PFSK-1 (cell line): Measurements from ENCODE around the gene ERCC1.

Experiments
- POLR2AphosphoS5 ChIP-seq: IDR thresholded peaks from 2 replicates; pipeline ENCODE4 v1.6.1; 2012; ENCODE audit warnings: low read depth, mild to moderate bottlenecking, control low read depth, low read length, moderate library complexity
- TAF1 ChIP-seq: IDR thresholded peaks from 2 replicates; pipeline ENCODE4 v1.6.1; 2012; ENCODE audit warnings: low read length, control low read depth, borderline replicate concordance; ENCODE audit not compliant: insufficient read depth
- TF ChIP-seq, protein P1 (sequence below), 2 experiments: IDR thresholded peaks; 2 replicates each; pipeline versions ENCODE4 v1.6.1 to v1.8.0; 2011 to 2012; ENCODE audit warnings: low read depth in 2 of 2, low read length in 2 of 2, control low read depth in 1 of 2, inconsistent platforms in 1 of 2, mild to moderate bottlenecking in 1 of 2, moderate library complexity in 1 of 2; ENCODE audit not compliant: insufficient read depth in 1 of 2

GRCh38 chr19:45368737-45369340 lies 54.9 kb downstream of the ERCC1 start:
- TF ChIP-seq POLR2AphosphoS5 (no peak), TAF1 (no peak)
- TF ChIP-seq, protein P1, sequence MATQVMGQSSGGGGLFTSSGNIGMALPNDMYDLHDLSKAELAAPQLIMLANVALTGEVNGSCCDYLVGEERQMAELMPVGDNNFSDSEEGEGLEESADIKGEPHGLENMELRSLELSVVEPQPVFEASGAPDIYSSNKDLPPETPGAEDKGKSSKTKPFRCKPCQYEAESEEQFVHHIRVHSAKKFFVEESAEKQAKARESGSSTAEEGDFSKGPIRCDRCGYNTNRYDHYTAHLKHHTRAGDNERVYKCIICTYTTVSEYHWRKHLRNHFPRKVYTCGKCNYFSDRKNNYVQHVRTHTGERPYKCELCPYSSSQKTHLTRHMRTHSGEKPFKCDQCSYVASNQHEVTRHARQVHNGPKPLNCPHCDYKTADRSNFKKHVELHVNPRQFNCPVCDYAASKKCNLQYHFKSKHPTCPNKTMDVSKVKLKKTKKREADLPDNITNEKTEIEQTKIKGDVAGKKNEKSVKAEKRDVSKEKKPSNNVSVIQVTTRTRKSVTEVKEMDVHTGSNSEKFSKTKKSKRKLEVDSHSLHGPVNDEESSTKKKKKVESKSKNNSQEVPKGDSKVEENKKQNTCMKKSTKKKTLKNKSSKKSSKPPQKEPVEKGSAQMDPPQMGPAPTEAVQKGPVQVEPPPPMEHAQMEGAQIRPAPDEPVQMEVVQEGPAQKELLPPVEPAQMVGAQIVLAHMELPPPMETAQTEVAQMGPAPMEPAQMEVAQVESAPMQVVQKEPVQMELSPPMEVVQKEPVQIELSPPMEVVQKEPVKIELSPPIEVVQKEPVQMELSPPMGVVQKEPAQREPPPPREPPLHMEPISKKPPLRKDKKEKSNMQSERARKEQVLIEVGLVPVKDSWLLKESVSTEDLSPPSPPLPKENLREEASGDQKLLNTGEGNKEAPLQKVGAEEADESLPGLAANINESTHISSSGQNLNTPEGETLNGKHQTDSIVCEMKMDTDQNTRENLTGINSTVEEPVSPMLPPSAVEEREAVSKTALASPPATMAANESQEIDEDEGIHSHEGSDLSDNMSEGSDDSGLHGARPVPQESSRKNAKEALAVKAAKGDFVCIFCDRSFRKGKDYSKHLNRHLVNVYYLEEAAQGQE (IDR thresholded peaks at IDR 0.05; ENCODE audit: insufficient read depth in 1 of 2, low read depth in 2 of 2, low read length in 2 of 2): no peak
